Astrocyte (in vitro differentiated cells and primary cell): ENCODE data around the gene PHF14. TPM values are rescaled to one million over a fixed set of nuclear protein-coding genes. Genes with fewer than 3 reads are reported as not detected.
A peak's percentile ranks its signal among the peaks of the same experiment; 100 is the strongest.

ENCODE experiments used
- DNase-seq: peaks from one replicate; pipeline ENCODE4 v3.0.0-alpha.2; 2010; ENCODE audit warnings: low read depth
- FAIRE-seq: peaks from 2 replicates; lab custom pipeline; 2011; peaks lifted over from hg19 to GRCh38; lab: Jason Lieb, UNC
- H2AFZ ChIP-seq: 2 replicates; pipeline ENCODE4 v1.6.0; 2012; ENCODE audit warnings: low read depth, low read length, inconsistent platforms
- H3K27ac ChIP-seq: 2 replicates; pipeline ENCODE4 v1.5.1; 2011; ENCODE audit warnings: low read depth, low read length, inconsistent platforms
- H3K27me3 ChIP-seq: 2 replicates; pipeline ENCODE4 v1.6.0; 2011; ENCODE audit warnings: low read length, inconsistent platforms; ENCODE audit not compliant: insufficient read depth
- H3K36me3 ChIP-seq: 2 replicates; pipeline ENCODE4 v1.5.1; 2011; ENCODE audit warnings: low read length, inconsistent platforms; ENCODE audit not compliant: insufficient read depth
- H3K4me1 ChIP-seq: 2 replicates; pipeline ENCODE4 v1.5.1; 2011; ENCODE audit warnings: low read length, inconsistent platforms; ENCODE audit not compliant: insufficient read depth
- H3K4me2 ChIP-seq: 2 replicates; pipeline ENCODE4 v1.6.0; 2012; ENCODE audit warnings: low read length, inconsistent platforms
- H3K4me3 ChIP-seq: 2 replicates; pipeline ENCODE4 v1.5.1; 2011; ENCODE audit warnings: low read depth, mild to moderate bottlenecking, low read length, inconsistent platforms; ENCODE audit not compliant: insufficient read depth
- H3K79me2 ChIP-seq: 2 replicates; pipeline ENCODE4 v1.6.0; 2012; ENCODE audit warnings: mild to moderate bottlenecking, low read length, inconsistent platforms; ENCODE audit not compliant: insufficient read depth
- H3K9ac ChIP-seq: 2 replicates; pipeline ENCODE4 v1.6.0; 2012; ENCODE audit warnings: mild to moderate bottlenecking, low read length, inconsistent platforms
- H3K9me3 ChIP-seq: 2 replicates; pipeline ENCODE4 v1.5.1; 2012; ENCODE audit warnings: low read depth, mild to moderate bottlenecking, low read length, inconsistent platforms; ENCODE audit not compliant: insufficient read depth
- H4K20me1 ChIP-seq: 2 replicates; pipeline ENCODE4 v1.6.0; 2012; ENCODE audit warnings: low read length, inconsistent platforms; ENCODE audit not compliant: insufficient read depth
- H3K27ac Mint-ChIP-seq: one replicate; pipeline ENCODE4 v1.8.0; 2021; ENCODE audit warnings: mild to moderate bottlenecking, mixed read lengths; ENCODE audit not compliant: unreplicated experiment
- H3K27me3 Mint-ChIP-seq: one replicate; pipeline ENCODE4 v1.8.0; 2021; ENCODE audit warnings: low read depth, mixed read lengths; ENCODE audit not compliant: unreplicated experiment
- H3K36me3 Mint-ChIP-seq: one replicate; pipeline ENCODE4 v1.8.0; 2021; ENCODE audit warnings: low read depth, mixed read lengths; ENCODE audit not compliant: unreplicated experiment
- H3K4me1 Mint-ChIP-seq: one replicate; pipeline ENCODE4 v1.8.0; 2021; ENCODE audit warnings: low read depth, mixed read lengths; ENCODE audit not compliant: unreplicated experiment
- H3K4me3 Mint-ChIP-seq: one replicate; pipeline ENCODE4 v1.8.0; 2021; ENCODE audit warnings: mild to moderate bottlenecking, moderate library complexity, mixed read lengths; ENCODE audit not compliant: unreplicated experiment
- H3K9me3 Mint-ChIP-seq: one replicate; pipeline ENCODE4 v1.8.0; 2021; ENCODE audit warnings: mild to moderate bottlenecking, mixed read lengths; ENCODE audit not compliant: unreplicated experiment
- EZH2 ChIP-seq: IDR thresholded peaks from 2 replicates; pipeline ENCODE4 v1.6.1; 2012; ENCODE audit warnings: mild to moderate bottlenecking, low read length, inconsistent platforms; ENCODE audit not compliant: insufficient read depth
- total RNA-seq: library from RNA; stranded (reverse); gene quantifications from 2 replicates; pipeline ENCODE4 v1.2.1, GENCODE V29; 2021
- TF ChIP-seq, protein P1 (sequence below): IDR thresholded peaks from 2 replicates; pipeline ENCODE4 v1.5.1; 2011; ENCODE audit warnings: low read depth, mild to moderate bottlenecking, inconsistent platforms, low read length, moderate library complexity; ENCODE audit not compliant: insufficient read depth

The PHF14 gene
- total RNA-seq, 1 donor from 2014 or later: 28.8 TPM

DNA sequence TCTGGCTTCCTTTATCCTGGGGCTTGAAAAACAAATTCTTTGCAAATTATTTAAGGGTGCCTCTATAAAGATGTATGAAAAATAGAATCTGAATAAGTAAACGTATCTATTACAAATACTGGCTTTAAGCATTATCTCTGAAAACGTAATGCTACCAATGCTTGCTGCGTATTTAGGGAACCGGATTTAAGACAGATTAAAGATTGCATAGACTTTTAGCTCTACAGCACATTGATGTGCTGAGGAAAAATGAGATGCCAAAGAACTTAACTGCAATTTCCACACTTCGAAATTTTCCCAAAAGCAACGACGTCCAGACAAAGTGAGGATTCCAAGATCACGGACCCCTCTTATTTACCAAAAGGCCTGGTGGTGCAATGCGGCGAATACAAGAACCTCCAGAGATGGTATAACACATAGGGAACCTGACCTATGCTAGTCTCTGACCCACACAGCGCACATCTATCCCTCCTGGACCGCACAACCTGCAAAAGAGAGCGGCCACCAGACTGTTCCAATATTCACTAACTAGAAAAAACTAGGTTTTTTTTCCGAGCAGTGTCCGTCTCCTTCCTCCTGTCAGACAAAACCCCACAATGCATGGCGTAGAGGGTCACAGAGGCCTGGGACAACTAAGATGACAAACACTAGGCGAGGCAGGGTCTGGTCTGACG lies 34.3 kb upstream of the PHF14 start:
- Histone ChIP-seq H3K79me2 (peaks cover 47% of the 10 kb centered on the region), H3K9me3 (no peaks in the 10 kb centered on the region), H3K4me2 (peak overlapping the region; percentile 89), H3K27ac (peak overlapping the region; percentile 100), H3K9ac (peak overlapping the region; percentile 99), H3K4me1 (peaks cover 13% of the 10 kb centered on the region), H3K36me3 (peaks cover 21% of the 10 kb centered on the region), H2AFZ (peak overlapping the region; percentile 93), H4K20me1 (peaks cover 16% of the 10 kb centered on the region), H3K27me3 (no peaks in the 10 kb centered on the region), H3K4me3 (peak overlapping the region; percentile 98)
- peaks cover 9% of the 10 kb centered on the region for H3K4me1 Mint-ChIP-seq
- no peak for TF ChIP-seq EZH2
- TF ChIP-seq, protein P1, sequence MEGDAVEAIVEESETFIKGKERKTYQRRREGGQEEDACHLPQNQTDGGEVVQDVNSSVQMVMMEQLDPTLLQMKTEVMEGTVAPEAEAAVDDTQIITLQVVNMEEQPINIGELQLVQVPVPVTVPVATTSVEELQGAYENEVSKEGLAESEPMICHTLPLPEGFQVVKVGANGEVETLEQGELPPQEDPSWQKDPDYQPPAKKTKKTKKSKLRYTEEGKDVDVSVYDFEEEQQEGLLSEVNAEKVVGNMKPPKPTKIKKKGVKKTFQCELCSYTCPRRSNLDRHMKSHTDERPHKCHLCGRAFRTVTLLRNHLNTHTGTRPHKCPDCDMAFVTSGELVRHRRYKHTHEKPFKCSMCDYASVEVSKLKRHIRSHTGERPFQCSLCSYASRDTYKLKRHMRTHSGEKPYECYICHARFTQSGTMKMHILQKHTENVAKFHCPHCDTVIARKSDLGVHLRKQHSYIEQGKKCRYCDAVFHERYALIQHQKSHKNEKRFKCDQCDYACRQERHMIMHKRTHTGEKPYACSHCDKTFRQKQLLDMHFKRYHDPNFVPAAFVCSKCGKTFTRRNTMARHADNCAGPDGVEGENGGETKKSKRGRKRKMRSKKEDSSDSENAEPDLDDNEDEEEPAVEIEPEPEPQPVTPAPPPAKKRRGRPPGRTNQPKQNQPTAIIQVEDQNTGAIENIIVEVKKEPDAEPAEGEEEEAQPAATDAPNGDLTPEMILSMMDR: no peak
- H3K36me3 Mint-ChIP-seq: peaks cover 4% of the 10 kb centered on the region
- no peak overlapping the region for H3K4me3 Mint-ChIP-seq
- H3K27me3 Mint-ChIP-seq: no peaks in the 10 kb centered on the region
- no peak overlapping the region for H3K27ac Mint-ChIP-seq
- FAIRE-seq: no peak
- no peak for DNase-seq
- H3K9me3 Mint-ChIP-seq: no peaks in the 10 kb centered on the region

DNA sequence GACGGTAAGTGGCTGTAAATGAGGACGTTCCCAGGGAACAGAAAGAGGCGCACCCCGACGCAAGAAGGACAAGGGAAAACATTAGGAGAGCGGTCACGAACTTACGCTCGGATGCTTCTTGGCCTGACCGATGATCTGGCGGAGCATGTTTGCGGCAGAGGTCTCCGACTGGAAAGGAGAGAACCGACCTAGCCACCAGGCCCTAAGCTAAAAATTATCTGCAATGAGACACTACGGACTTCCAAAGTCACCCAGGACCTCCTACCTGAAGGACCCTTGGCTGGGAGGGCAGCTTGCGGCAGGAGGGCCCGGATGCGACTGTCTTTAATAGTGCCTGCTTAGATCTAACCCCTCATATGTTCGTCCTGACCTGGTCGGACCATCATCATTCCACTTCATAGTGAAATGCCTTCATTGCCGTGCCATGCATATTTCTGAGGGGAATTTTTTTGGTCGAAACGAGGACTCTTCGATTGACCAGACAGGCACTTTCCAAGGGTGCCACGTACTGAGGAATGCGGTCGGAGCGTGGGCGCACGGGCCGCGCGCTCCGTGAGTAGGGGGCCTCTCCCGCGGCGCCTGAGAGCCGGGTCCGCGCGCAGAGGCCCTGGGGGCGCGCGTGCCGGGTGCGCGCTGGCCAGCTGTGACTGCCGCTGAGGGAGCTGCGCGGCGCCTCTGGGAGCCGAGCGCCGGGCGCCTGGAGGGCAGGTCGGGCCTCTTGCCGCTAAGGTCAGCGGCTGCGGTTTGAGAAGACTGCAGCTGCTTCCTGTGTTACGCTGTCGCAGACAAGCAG lies 33.6 kb upstream of the PHF14 start:
- peaks cover 13% of the 10 kb centered on the region for H3K4me1 ChIP-seq
- Mint-ChIP-seq H3K4me3 (no peak overlapping the region), H3K9me3 (no peaks in the 10 kb centered on the region), H3K27me3 (peaks cover 3% of the 10 kb centered on the region), H3K27ac (no peak overlapping the region), H3K4me1 (peaks cover 9% of the 10 kb centered on the region), H3K36me3 (peaks cover 4% of the 10 kb centered on the region)
- peaks cover 21% of the 10 kb centered on the region for H3K36me3 ChIP-seq
- peak overlapping the region; percentile 100 for H3K27ac ChIP-seq
- peak overlapping the region; percentile 93 for H2AFZ ChIP-seq
- H3K9me3 ChIP-seq: no peaks in the 10 kb centered on the region
- peak overlapping the region; percentile 89 for H3K4me2 ChIP-seq
- peak; percentile 90 for DNase-seq
- H4K20me1 ChIP-seq: peaks cover 13% of the 10 kb centered on the region
- peak overlapping the region; percentile 99 for H3K9ac ChIP-seq
- peaks cover 44% of the 10 kb centered on the region for H3K79me2 ChIP-seq
- TF ChIP-seq, protein P1: no peak
- no peak for TF ChIP-seq EZH2
- no peaks in the 10 kb centered on the region for H3K27me3 ChIP-seq
- peak overlapping the region; percentile 98 for H3K4me3 ChIP-seq
- peak; percentile 84 for FAIRE-seq
